ENCODE measurements around the gene DCAKD.

DCAKD gene

GRCh38 chr17:44996304-44996703 is 55.1 kb downstream of the DCAKD start:
- no peaks in the 10 kb centered on the region for H3K36me3 ChIP-seq (ENCODE audit: control insufficient read depth, low read length)
- TF ChIP-seq EZH2phosphoT487 (IDR thresholded peaks at IDR 0.05; ENCODE audit: borderline replicate concordance, low read length) (no peak), CTCF (IDR thresholded peaks at IDR 0.05; ENCODE audit: low read depth, low read length, poor library complexity, severe bottlenecking) (no peak)

GRCh38 chr17:44995436-44996001 is 55.9 kb downstream of the DCAKD start:
- Histone ChIP-seq H4K20me1 (ENCODE audit: control insufficient read depth, insufficient read depth, low read depth, low read length) (no peaks in the 10 kb centered on the region), H3F3A (ENCODE audit: control insufficient read depth, insufficient read depth) (no peaks in the 10 kb centered on the region), H3K36me3 (ENCODE audit: control insufficient read depth, low read length) (no peaks in the 10 kb centered on the region), H3K9me2 (replicated peaks; ENCODE audit: control insufficient read depth, low read length) (no peaks in the 10 kb centered on the region), H3K4me2 (ENCODE audit: low read length) (no peak overlapping the region), H3K4me3 (ENCODE audit: low read length) (no peak overlapping the region), H3K27ac (ENCODE audit: low read depth, low read length) (no peak overlapping the region), H3K27me3 (ENCODE audit: control insufficient read depth, low read length) (peaks cover 32% of the 10 kb centered on the region), H3K79me2 (ENCODE audit: control insufficient read depth, low read length) (no peaks in the 10 kb centered on the region), H3K4me1 (ENCODE audit: control insufficient read depth, low read length) (no peaks in the 10 kb centered on the region), H3K9me3 (ENCODE audit: control insufficient read depth, insufficient read depth, low read length) (peaks cover 6% of the 10 kb centered on the region; the same call in 1 of the 2 replicates)
- TF ChIP-seq CTCF (IDR thresholded peaks at IDR 0.05; ENCODE audit: low read depth, low read length, poor library complexity, severe bottlenecking) (no peak), EZH2phosphoT487 (IDR thresholded peaks at IDR 0.05; ENCODE audit: borderline replicate concordance, low read length) (no peak)

More at GRCh38 chr17:44996304-44996703, 55.1 kb downstream of the DCAKD start:
- no peaks in the 10 kb centered on the region for H4K20me1 ChIP-seq (ENCODE audit: control insufficient read depth, insufficient read depth, low read depth, low read length)
- no peaks in the 10 kb centered on the region for H3K9me2 ChIP-seq (replicated peaks; ENCODE audit: control insufficient read depth, low read length)
- H3K9me3 ChIP-seq (ENCODE audit: control insufficient read depth, insufficient read depth, low read length): peaks cover 6% of the 10 kb centered on the region; the same call in 1 of the 2 replicates
- no peaks in the 10 kb centered on the region for H3K79me2 ChIP-seq (ENCODE audit: control insufficient read depth, low read length)
- no peak overlapping the region for H3K27ac ChIP-seq (ENCODE audit: low read depth, low read length)
- no peak overlapping the region for H3K4me3 ChIP-seq (ENCODE audit: low read length)
- peaks cover 39% of the 10 kb centered on the region for H3K27me3 ChIP-seq (ENCODE audit: control insufficient read depth, low read length)
- no peaks in the 10 kb centered on the region for H3F3A ChIP-seq (ENCODE audit: control insufficient read depth, insufficient read depth)
- H3K4me2 ChIP-seq (ENCODE audit: low read length): no peak overlapping the region
- no peaks in the 10 kb centered on the region for H3K4me1 ChIP-seq (ENCODE audit: control insufficient read depth, low read length)

- H3K4me3 ChIP-seq (ENCODE audit: low read length): no peak overlapping the region
Measured at GRCh38 chr17:44992242-44992939, 59.0 kb downstream of the DCAKD start.

More at GRCh38 chr17:44992242-44992939, 59.0 kb downstream of the DCAKD start:
- H3F3A ChIP-seq (ENCODE audit: control insufficient read depth, insufficient read depth): 0 out of 2 replicates have a peak, but pooled peaks cover 3% of the 10 kb centered on the region
- TF ChIP-seq EZH2phosphoT487 (IDR thresholded peaks at IDR 0.05; ENCODE audit: borderline replicate concordance, low read length): no peak
- no peak for TF ChIP-seq CTCF (IDR thresholded peaks at IDR 0.05; ENCODE audit: low read depth, low read length, poor library complexity, severe bottlenecking)
- H3K79me2 ChIP-seq (ENCODE audit: control insufficient read depth, low read length): no peaks in the 10 kb centered on the region
- no peak overlapping the region for H3K4me2 ChIP-seq (ENCODE audit: low read length)
- no peak overlapping the region for H3K27ac ChIP-seq (ENCODE audit: low read depth, low read length)
- H3K27me3 ChIP-seq (ENCODE audit: control insufficient read depth, low read length): peaks cover 17% of the 10 kb centered on the region
- no peaks in the 10 kb centered on the region for H3K9me3 ChIP-seq (ENCODE audit: control insufficient read depth, insufficient read depth, low read length)
- H3K4me1 ChIP-seq (ENCODE audit: control insufficient read depth, low read length): peaks cover 27% of the 10 kb centered on the region
- H3K36me3 ChIP-seq (ENCODE audit: control insufficient read depth, low read length): no peaks in the 10 kb centered on the region
- H3K9me2 ChIP-seq (replicated peaks; ENCODE audit: control insufficient read depth, low read length): no peaks in the 10 kb centered on the region
- no peaks in the 10 kb centered on the region for H4K20me1 ChIP-seq (ENCODE audit: control insufficient read depth, insufficient read depth, low read depth, low read length)

Measured in DOHH2 (cell line).